NCI-H510A treated with DMSO at 0.1 percent for 48 hours (cell line): ENCODE data around the gene CCDC14.
"Not testable (repeated sequence)": the region's sequence is repeated elsewhere in the genome, so short reads cannot be mapped to it uniquely, and the experiment has no call there.

ENCODE experiments used
- DNase-seq: peaks from one replicate; lab custom pipeline; 2025; lab: John Stamatoyannopoulos, UW

CCDC14 gene, protein sequence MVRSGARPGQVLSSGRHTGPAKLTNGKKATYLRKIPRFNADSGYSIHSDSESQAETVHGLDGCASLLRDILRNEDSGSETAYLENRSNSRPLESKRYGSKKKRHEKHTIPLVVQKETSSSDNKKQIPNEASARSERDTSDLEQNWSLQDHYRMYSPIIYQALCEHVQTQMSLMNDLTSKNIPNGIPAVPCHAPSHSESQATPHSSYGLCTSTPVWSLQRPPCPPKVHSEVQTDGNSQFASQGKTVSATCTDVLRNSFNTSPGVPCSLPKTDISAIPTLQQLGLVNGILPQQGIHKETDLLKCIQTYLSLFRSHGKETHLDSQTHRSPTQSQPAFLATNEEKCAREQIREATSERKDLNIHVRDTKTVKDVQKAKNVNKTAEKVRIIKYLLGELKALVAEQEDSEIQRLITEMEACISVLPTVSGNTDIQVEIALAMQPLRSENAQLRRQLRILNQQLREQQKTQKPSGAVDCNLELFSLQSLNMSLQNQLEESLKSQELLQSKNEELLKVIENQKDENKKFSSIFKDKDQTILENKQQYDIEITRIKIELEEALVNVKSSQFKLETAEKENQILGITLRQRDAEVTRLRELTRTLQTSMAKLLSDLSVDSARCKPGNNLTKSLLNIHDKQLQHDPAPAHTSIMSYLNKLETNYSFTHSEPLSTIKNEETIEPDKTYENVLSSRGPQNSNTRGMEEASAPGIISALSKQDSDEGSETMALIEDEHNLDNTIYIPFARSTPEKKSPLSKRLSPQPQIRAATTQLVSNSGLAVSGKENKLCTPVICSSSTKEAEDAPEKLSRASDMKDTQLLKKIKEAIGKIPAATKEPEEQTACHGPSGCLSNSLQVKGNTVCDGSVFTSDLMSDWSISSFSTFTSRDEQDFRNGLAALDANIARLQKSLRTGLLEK

DNA sequence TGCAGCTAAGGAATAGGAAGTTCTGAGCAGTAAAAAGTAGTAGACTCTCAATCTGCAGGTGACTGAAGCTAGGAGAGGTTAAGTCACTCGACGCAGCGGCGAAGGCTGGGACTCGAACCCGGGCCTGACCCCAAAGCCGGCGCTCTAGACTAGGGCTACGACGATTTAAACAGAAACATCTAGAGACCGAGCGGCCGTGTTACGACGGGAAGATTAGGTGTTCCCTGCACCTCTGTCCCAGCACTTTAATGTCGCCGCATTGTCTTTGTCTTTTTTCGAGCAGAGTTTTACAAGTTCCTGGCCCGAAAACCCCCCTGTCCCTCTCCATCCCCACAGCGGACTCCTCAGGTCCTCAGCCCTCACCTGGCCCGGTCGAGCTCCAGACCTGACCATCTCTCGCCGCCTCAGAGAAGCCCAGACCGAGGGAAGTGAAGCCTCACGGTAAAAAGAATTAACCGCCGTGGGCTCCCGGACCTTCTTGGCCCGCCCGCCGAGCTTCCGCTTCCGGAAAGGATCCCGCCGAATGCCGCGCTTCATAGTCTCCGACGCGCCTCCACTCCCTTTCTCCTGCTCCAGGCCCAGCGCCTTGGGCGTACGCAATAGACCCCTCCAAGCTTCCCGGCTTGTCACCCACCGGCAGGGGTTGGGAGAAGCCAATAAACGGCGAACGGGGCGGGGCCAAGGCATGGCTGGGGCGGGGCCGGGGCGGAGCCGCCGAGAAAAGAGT is at the start of gene CCDC14:
TSS of gene CCDC14 (minus strand) at position 449 of the 727 bp plus-strand sequence. CDS start at position 393, 56 bp downstream.
- peak; percentile 92 for DNase-seq

DNA sequence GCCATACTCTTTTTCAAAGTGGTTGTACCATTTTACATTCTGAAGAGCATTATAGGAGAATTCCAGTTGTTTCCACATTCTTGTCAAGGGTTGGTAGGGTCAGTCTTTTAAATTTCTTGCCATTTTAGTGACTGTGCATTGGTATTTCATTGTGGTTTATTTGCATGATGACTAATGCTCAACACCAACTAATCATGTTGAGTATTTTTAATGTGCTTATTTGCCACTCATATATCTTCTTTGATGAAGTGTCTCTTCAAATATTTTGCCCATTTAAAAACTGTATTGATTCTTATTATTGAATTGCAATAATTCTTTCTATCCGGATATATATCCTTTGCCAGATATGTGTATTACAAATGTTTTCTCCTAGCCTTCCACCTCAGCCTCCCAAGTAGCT is 47.3 kb upstream of the CCDC14 start:
- not testable (repeated sequence) for DNase-seq

DNA sequence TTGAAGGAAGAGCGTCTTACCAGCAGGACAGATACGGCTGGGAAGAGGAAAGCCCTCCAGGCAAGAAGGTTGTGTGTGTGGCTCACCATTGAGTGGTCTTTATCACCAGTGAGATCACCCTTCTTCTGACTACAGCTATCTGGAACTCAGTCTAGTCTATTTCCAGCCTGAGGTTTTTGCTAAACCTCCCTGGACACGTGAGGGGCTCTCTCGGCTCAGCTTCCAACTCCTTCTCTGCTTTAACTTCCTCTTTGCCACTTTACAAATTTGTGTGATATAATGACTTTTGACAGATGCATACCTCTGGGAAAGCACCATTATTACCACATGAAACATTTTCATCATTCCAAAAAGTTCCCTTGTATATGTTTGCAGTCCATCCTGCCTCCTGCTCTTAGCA is 46.2 kb upstream of the CCDC14 start:
- no peak for DNase-seq

DNA sequence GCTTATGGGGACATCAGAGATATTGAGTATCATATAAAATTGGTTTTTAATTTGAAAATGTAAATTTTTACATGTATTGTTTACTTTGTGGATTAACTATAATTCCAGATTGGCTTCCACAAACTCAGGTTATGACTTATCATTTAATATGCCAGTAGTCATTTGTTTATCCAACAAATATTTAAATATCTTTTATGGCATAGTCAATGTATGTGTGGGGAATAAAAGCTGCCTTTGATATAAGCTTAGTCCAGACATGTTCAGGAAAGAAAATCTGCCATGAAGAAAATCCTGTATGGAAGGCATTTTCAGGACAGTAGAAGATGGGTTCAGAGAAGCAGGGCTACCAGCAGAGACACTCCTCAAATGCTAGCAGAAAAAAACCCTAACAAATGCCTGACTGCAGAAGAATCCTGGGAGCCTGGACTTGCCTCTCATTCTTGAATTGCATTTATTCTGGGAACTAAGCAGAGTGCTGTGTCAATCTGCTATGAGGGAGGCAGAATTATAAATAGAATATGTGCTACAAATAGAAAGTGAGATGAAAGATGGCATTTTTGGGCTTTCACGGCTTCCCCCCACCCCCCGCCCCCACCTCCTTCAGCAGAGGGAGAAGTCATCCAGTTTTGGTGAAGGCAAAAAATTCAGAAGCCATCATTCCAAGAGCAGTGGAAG is 41.5 kb upstream of the CCDC14 start:
- DNase-seq, result not testable (repeated sequence)

DNA sequence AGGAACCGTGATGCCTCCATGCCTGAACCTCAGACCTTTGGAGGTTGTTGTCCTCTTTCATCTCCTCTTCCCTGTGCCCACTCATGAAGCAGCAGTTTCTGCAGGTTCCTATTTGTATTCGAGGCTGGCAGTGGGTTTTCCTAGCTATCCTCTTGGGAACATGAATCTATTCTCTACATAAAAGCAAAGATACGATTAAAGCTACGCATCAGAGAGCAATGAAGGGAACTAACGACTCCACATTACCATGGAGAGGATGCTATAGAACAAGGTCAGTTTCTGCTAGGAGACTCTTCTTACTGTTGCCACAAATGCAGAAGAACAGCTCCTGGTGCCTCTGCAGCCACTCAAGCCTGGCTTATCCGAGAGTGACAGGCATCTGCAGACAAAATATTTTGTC is 40.3 kb upstream of the CCDC14 start:
- DNase-seq, result not testable (repeated sequence)

- DNase-seq, result no peak
Measured at GRCh38 chr3:123997543-123997942, 36.5 kb upstream of the CCDC14 start.

DNA sequence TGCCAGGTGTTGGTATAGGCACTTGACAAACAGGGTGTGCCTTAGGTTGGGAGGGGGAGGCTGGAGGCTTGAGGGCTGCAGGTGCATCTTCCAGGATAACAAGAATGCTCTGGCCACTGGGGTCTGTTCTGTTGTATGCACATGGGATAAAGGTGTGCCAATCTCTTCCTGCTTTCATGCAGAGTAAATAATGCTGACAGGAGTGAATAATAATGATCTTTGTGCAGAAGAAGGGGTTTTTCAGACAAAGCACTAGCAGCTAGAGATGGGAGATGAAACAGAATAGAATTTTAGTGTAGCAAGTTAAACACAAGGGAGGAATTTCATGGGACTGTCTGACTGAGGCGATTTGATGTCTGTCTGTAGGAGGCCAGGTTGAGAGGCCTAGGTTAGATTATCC is 32.8 kb upstream of the CCDC14 start:
- peak; percentile 69 for DNase-seq

DNA sequence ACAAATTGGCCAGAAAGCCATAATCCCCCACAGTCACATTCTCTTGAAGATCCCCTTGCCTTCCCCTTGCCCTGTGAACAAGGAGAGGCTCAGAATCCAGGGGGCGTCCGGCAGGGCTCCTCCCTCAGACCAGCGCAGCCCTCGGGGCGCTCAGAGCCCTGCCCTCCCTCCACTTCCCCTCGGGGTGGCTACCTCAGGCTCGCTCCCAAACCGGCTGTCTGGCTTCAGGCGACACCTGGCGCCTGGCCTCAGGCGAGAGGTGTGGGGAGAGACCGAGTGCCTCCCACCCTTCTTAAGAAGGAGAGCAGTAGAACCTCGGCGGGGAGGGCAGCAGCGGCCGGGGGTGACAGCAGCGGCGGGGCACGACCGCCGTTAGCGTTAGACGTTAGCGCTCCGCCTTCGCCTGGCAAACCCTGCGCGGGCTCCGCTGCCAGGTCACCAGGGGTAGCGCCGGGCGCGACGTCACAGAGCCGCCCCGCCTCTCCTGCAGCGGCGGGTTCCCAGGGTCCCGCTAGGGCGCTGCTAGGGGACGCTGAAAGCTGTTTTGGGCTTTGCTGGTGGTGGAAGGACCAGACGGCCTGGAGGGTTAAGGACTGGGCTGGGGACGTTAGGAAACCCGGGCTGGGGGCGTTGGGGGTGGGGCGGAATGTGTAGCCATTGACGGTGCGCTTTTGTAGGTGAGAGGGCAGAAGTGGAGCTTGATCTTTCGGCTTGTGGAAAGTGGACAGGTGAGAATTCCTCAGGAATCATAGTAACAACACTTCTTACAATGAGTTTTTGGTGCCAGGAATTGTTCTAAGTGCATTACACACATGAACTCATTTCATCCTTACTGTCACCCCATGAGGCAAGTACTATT is 30.9 kb upstream of the CCDC14 start, which contains the start of gene ROPN1:
TSS of gene ROPN1 (minus strand) at position 395 of the 859 bp plus-strand sequence. CDS start 11,643 bp downstream, outside the sequence.
- DNase-seq, result not testable (repeated sequence)

DNA sequence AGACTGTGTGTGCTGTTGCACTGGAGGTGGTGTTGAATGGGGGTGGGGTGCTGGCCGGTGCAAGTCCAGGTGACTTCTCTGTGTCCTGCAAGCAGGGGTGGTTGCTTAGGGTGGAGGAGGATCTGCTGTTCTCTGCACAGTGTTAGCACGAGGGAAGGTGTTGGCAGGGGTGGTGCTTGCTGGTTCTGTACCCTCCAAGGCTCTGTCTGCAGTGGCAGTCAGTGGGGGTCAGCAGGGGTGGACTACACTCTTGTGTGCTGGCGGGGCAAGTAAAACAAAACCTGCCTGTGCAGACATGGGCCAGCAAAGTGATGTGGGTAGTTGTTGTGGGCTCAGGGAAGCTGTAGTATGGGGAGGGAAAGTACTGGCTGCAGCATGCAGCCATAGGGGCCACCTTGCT is 25.4 kb upstream of the CCDC14 start:
- DNase-seq, result no peak

- no peak for DNase-seq
Measured at GRCh38 chr3:123984957-123985356, 23.9 kb upstream of the CCDC14 start.

DNA sequence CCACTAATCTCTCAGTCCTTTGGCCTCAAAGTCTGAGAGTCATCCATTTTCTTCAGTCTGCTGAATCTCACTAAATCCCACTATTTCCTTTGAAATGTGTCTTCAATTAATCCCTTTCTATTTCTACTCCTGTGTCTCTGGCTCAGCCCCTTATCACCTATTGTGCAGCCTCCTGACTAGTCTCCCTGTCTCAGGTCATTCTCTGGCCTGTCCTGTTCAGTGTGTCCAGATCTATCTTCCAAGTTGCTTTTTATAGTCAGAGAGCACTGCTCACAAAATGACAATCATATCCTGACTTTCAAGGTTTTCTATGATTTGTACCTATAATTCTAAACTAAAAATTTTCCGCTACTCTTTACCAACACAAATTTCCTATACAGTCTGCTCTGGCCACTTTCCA is 23.3 kb upstream of the CCDC14 start:
- no peak for DNase-seq

DNA sequence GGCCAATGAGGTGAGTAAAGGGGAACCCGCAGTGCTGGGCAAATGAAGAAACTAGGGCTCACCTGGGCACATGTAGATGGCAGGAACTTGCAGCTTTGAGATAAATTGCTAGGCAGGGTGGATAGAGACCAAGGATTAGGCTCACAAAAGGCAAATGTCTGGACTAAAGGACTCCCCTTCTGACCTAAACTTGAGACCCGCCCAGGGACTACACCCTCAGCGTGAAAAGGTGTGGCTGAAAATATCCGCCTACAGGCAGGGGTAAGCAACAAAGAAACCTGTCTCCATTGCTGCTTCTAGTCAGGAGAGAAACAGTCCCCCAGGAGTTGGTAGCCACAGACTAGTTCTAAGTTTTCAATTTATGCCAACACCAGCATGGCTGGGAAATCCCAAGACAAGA is 20.3 kb upstream of the CCDC14 start:
- not testable (repeated sequence) for DNase-seq

- DNase-seq, result no peak
Measured at GRCh38 chr3:123980539-123980938, 19.5 kb upstream of the CCDC14 start.

DNA sequence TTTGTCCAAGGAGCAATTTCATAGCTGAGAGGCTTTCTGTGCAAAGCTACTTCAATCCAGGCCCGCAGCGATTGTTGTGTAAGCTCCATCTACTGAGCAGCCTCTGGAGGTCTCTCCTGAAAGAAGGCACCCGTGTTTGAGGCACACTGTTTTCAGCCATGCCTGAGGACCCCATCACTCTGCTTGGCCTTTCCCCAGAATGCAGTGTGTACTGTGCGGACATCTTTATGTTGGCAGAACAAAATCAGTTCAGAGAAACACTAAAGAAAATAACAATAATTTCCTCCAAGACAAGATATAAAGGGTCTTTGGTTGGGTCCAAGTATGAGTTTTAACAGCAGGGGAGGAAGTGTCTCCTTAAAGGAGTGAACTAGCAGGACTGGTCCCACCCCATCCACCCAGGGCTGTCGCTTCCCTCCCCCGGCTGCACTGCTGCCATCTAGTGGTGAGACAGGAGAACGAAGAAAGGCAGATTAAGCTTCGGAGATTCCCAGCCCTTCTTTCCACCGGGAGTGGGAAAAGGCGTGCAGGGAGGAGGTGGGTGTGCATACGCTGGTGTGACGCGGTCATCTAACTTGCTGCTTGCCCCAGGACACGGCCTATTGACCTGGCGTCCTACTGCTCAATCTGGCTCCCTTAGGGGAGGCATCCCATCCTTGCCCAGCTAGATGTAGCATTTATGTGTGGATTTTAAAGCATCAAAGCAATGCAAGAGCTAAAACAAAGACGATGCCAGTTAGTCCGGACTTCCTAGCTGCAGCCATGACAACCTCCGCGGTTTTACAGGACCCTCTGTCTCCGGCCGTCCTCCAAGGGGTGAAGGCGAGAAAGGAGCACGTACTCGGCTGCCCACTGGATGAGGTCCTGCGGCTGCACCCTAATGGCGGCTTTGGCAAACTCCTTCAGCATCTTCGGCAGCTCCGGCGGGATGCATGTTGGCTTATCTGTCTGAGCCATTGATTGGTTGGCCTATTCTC is 18.8 kb upstream of the CCDC14 start:
- peak; percentile 24 for DNase-seq

DNA sequence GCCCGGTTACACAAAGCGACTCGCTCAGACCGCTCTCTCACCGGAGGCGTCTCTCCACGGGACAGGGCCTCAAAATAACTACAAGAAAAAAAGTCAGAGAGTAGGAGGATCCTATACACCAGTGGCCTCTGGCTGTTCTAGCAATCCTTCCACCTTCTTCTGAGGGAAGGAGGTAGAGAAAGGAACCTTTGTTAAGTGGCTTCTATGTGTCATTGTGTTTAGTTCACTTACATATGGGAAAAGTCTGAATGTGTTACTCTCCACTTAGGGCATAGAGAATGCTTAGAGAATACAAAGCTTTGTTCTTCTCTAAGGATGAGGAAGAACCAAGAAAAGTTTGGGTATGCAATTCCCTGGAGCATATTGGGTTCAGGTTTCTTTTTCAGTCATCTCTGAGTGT is 15.9 kb upstream of the CCDC14 start:
- DNase-seq, result not testable (repeated sequence)

- not testable (repeated sequence) for DNase-seq
Measured at GRCh38 chr3:123976181-123976898, 15.3 kb upstream of the CCDC14 start.

GRCh38 chr3:123975030-123975429 is 14.0 kb upstream of the CCDC14 start:
- not testable (repeated sequence) for DNase-seq

DNA sequence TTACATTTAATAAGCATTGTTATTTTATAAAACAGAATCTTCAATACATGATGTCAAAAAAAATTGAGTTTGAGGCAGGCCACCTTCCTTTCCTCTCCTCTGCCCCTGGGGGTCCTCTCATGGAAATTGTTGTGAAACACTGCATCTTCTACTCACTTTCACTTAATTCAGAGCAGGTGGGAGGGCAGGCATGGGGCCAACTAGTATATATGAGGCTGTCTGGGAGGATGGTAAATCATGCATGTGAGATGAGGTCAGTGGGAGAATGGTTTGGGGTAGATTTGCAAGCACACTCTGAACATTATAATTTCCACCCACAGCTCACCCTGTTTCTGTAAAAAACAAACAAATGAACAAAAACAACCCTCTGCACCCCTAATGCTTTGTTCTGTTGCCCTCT is 10.4 kb upstream of the CCDC14 start:
- no peak for DNase-seq

DNA sequence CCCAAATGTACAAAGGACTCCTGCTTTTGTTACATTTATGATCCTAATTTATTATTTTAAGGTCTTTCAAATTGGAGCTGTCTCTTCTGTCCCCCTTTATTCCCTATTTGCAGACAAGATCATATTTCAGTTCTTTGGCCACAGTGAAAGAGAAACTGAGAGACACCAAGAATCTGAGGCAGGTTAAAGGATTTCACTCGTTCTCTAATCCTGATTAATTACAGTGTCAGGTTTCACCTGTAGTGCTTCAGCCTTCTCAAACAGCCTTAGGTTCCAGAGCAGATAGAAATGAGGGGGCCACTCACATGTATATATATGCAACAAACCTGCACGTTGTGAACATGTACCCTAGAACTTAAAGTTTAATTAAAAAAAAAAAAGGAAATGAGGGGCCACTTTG is 6.2 kb upstream of the CCDC14 start:
- not testable (repeated sequence) for DNase-seq
